ENCODE results near the gene PRKCZ.
A peak's percentile ranks its signal among the peaks of the same experiment; 100 is the strongest.

The PRKCZ gene

DNA sequence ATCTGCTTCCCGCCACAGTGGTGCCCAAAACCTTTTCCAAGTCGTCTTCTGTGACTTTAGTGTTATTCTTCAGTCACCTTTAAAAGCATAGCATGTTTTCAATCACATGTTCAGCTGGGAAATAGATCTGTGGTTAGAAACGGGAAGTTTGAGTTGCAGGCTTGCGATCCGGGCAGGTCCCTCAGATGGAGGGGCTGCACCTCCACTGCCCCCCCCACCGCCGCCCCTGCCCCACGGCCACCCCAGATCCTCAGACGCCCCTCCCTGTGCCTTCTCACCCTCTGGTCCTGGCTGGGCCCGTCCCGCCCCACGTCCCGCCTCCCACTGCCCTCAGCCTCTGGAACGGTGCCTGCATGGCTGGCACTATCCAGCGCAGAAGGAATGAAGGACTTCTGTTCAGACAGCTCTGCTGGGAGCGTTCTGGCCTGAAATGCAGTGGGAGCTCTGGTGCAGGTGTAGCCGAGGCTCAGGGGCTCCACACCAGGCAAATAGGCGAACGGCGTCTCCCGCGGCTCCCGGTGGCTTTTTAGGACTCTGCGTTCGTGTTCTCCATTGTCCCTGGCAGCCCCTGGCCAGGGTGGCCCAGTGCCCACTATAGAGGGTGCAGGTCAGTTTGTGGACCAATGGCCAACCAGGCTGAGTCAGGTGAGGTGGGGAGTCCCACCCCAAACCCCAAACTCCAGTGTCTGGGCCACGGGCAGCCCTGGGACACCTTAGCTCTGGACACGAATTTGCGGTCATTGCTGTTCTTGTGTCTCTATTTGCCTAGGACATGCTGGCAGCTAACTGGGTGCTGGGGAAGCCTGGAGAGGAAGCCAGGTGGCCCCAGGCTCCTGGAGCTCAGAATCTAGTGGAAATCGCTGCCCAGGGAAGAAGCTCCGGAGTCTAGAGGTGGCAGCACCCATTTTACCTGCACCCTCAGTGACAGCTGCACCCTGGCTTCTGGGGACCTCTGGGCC, 77.3 kb downstream of the PRKCZ start:
- H3K4me2 ChIP-seq: peak overlapping the region; percentile 82 to 97 (median 94)
- H3K9me3 ChIP-seq (replicated peaks in 1 of 11): no peaks in the 10 kb centered on the region
- TF ChIP-seq Cebpa-rat (IDR thresholded peaks at IDR 0.05): no peak
- H3K36me3 ChIP-seq: peaks cover 0 to 5% (median 0%) of the 10 kb centered on the region in 11 experiments; a peak in 1 of 22 replicates
- H4K20me1 ChIP-seq: peaks cover 0 to 82% (median 41%) of the 10 kb centered on the region in 11 experiments; a peak in 16 of 22 replicates
- peaks cover 41 to 83% (median 80%) of the 10 kb centered on the region in 10 experiments for H3K4me1 ChIP-seq
- peak overlapping the region; percentile 21 to 75 (median 65); a peak in 18 of 22 replicates for H3K27ac ChIP-seq
- peak overlapping the region in 8 of 10 experiments; percentile 6 to 48 (median 26); a peak in 13 of 20 replicates for H3K4me3 ChIP-seq
- no peaks in the 10 kb centered on the region for H3K27me3 ChIP-seq
- peak overlapping the region; percentile 18 to 69 (median 56); a peak in 19 of 22 replicates for H3K9ac ChIP-seq

DNA sequence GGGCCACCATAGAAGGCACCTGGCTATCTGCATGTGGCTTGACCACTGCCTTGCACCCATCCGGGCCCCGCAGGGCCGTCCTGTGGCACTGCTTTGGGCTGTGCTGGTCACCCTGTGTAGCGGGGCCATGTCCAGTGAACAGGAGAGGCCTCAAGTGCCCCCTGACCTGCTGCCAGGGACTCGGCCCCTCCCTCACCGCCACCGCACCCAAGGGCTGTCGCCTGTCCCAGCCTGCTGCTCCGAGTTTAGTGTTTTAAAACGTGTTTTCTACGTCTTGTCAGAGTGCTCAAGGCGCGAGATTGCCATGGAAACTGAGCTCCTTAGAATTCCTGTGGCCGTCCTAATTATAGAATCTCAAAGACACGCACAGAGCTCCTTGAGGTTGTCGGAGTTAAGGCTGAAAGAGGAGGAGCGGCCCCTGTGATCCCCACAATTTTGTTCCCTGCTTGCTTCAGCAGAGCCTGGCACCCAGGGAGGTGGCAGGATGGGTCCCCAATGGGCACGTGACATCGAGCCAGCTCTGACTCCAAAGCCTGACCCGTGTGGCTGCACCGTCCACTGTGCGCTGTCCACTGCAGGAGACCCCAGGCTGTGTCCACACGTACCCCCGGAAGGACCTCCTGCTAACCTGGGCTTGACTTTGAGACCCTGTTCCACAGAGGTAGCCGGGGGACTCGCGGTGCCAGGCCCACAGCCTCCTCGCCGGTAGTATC, 78.1 kb downstream of the PRKCZ start:
- Histone ChIP-seq H3K4me2 (peak overlapping the region in 10 of 11 experiments; percentile 82 to 97 (median 94); a peak in 20 of 22 replicates), H3K4me1 (peaks cover 45 to 89% (median 86%) of the 10 kb centered on the region in 10 experiments), H3K27ac (peak overlapping the region in 1 of 11 experiments; percentile 34; a peak in 2 of 22 replicates), H3K27me3 (no peaks in the 10 kb centered on the region), H3K9ac (peak overlapping the region in 4 of 11 experiments; percentile 31 to 44 (median 36); a peak in 4 of 22 replicates), H4K20me1 (peaks cover 0 to 88% (median 41%) of the 10 kb centered on the region in 11 experiments; a peak in 16 of 22 replicates), H3K36me3 (peaks cover 0 to 5% (median 0%) of the 10 kb centered on the region in 11 experiments; a peak in 1 of 22 replicates), H3K4me3 (no peak overlapping the region), H3K9me3 (replicated peaks in 1 of 11) (no peaks in the 10 kb centered on the region)
- no peak for TF ChIP-seq Cebpa-rat (IDR thresholded peaks at IDR 0.05)

DNA sequence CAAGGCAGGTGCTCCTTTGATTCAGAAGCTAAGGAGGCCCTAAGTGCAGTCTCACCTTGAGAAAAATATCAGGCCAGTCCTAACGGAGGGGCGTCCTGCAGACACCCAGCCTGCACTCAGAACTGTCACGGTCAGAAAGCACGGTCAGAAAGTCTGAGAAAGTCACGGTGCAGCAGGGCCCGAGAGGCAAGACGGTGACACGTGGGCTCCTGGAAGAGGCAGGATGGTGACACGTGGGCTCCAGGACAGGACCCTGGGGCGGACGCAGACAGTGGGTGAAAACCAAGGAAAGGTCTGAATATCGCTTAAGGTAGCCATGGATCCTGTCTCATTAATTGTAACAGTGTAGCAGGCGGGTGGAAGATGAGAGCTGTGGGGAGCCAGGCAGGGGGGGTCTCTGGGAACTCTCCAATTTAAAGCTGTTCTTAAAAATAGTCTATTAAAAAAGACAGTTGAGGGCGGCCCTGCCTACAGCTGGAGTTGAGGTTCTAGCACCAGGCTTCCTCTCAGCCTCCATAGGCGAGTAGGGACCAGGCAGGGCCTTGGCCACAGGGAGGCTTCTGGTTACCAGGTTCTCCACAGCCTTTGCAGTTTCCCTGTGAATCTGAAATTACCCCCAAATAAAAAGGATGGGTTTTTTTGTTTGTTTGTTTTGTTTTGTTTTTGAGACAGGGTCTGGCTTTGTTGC, 79.2 kb downstream of the PRKCZ start:
- H3K9me3 ChIP-seq (replicated peaks in 1 of 11): no peaks in the 10 kb centered on the region
- H3K4me2 ChIP-seq: peak overlapping the region in 8 of 11 experiments; percentile 85 to 97 (median 94); a peak in 15 of 22 replicates
- peaks cover 0 to 5% (median 0%) of the 10 kb centered on the region in 11 experiments; a peak in 1 of 22 replicates for H3K36me3 ChIP-seq
- peaks cover 45 to 97% (median 92%) of the 10 kb centered on the region in 10 experiments for H3K4me1 ChIP-seq
- H4K20me1 ChIP-seq: peaks cover 0 to 95% (median 41%) of the 10 kb centered on the region in 11 experiments; a peak in 16 of 22 replicates
- TF ChIP-seq Cebpa-rat (IDR thresholded peaks at IDR 0.05): no peak
- no peaks in the 10 kb centered on the region for H3K27me3 ChIP-seq
- peak overlapping the region in 1 of 11 experiments; percentile 34; a peak in 2 of 22 replicates for H3K27ac ChIP-seq
- peak overlapping the region in 3 of 11 experiments; percentile 31 to 44 (median 33); a peak in 5 of 22 replicates for H3K9ac ChIP-seq
- H3K4me3 ChIP-seq: no peak overlapping the region

DNA sequence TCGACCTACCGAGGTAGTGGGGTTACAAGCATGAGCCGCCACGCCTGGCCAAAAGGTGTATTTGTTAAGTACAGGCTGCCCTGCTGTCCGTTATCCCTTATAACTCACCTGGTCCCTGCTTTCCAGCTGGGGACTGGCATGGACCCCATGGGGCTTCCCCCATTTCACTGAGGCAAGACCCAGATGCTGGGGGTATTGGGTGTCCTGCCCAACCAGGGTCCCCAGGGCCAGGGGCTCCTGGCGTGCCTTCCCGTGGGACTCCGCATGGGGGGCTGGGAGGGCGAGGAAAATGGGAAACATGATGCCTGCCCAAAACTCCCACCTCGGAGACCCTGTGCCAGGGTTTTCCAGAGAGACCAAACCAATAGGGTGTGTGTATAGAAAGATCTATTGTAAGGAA, 79.9 kb downstream of the PRKCZ start:
- H3K9ac ChIP-seq: 0 out of 22 replicates have a peak overlapping the region, but pooled peaks of 2 of the 11 experiments have one; percentile 13 to 15
- TF ChIP-seq Cebpa-rat (IDR thresholded peaks at IDR 0.05): no peak
- peaks cover 0 to 95% (median 41%) of the 10 kb centered on the region in 11 experiments; a peak in 16 of 22 replicates for H4K20me1 ChIP-seq
- no peaks in the 10 kb centered on the region for H3K9me3 ChIP-seq (replicated peaks in 1 of 11)
- no peaks in the 10 kb centered on the region; a peak in 1 of 22 replicates for H3K27me3 ChIP-seq
- peak overlapping the region in 1 of 11 experiments; percentile 35; a peak in 1 of 22 replicates for H3K27ac ChIP-seq
- H3K4me3 ChIP-seq: no peak overlapping the region
- H3K36me3 ChIP-seq: peaks cover 0 to 5% (median 0%) of the 10 kb centered on the region in 11 experiments; a peak in 1 of 22 replicates
- peak overlapping the region in 8 of 11 experiments; percentile 58 to 95 (median 90); a peak in 17 of 22 replicates for H3K4me2 ChIP-seq
- peaks cover 44 to 97% (median 92%) of the 10 kb centered on the region in 10 experiments for H3K4me1 ChIP-seq

DNA sequence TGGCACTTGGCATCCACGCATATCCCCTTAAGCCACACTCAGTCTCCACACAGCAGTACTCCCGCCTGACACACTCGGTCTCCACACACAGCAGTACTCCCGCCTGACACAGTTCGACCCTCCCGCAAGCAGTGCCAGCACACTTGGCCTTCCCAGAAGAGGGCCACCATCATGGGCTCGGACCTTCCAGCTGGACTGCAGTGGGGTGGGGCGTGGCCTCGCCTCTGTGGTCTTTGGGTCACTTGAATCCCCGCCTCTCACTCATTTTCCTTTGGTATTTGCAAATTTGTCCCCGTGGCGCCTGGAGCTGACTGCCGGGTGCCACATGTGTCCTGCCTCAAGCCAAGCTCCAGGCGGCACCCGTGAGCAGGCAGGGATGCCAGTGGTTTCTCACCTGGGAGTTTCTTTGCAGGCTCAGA, 80.7 kb downstream of the PRKCZ start:
- 0 out of 22 replicates have a peak overlapping the region, but pooled peaks of 1 of the 11 experiments have one; percentile 15 for H3K9ac ChIP-seq
- H3K9me3 ChIP-seq (replicated peaks in 1 of 11): no peaks in the 10 kb centered on the region
- H3K36me3 ChIP-seq: peaks cover 0 to 5% (median 0%) of the 10 kb centered on the region in 11 experiments; a peak in 1 of 22 replicates
- peak overlapping the region in 8 of 11 experiments; percentile 58 to 95 (median 90); a peak in 16 of 22 replicates for H3K4me2 ChIP-seq
- no peak overlapping the region for H3K27ac ChIP-seq
- H3K4me3 ChIP-seq: no peak overlapping the region
- H4K20me1 ChIP-seq: peaks cover 0 to 95% (median 34%) of the 10 kb centered on the region in 11 experiments; a peak in 16 of 22 replicates
- H3K27me3 ChIP-seq: no peaks in the 10 kb centered on the region; a peak in 1 of 22 replicates
- peaks cover 44 to 97% (median 92%) of the 10 kb centered on the region in 10 experiments for H3K4me1 ChIP-seq
- TF ChIP-seq Cebpa-rat (IDR thresholded peaks at IDR 0.05): no peak

DNA sequence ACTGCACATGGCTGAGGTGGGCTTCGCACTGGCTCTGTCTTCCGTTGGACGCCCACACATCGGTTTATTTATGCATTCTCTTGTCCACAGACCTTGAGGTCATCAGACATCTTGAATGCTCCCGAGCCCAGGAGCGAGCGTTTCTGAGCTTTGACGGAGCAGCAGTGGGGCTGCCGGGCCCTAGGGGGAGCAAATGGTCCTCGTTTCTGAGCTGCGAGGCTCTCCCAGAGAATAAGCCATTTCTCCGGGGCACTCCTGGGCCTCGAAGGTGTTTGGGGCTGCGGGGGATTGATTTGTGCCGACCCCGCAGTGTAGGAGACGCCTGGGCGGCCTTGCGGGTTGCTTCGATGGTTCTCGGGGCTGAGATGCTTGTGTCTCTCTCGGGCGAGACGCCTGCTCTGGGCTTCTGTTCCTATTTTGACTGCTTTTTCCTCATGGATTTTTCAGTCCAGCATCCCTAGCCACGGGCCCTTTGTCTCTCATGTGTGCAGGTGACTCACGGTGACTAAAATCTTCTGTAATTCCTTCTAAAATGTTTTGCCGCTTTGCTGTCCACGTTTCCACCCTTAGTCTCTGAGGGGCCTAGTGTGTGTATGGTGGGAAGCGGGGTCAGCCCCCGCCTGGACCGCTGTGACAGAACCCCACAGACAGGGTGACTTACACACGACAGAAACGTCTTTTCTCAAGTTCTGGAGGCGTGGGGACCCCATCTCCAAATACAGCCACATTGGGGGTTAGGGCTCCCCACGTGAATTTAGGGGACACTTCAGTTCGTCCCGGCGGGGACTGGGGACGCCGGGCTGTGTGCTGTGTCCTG, 82.2 kb downstream of the PRKCZ start:
- no peak for TF ChIP-seq Cebpa-rat (IDR thresholded peaks at IDR 0.05)
- H3K4me1 ChIP-seq: peaks cover 40 to 97% (median 93%) of the 10 kb centered on the region in 10 experiments
- peaks cover 0 to 95% (median 31%) of the 10 kb centered on the region in 11 experiments; a peak in 16 of 22 replicates for H4K20me1 ChIP-seq
- H3K4me2 ChIP-seq: peak overlapping the region; percentile 84 to 100 (median 94)
- H3K27me3 ChIP-seq: peaks cover 0 to 6% (median 0%) of the 10 kb centered on the region in 11 experiments; a peak in 4 of 22 replicates
- no peaks in the 10 kb centered on the region for H3K9me3 ChIP-seq (replicated peaks in 1 of 11)
- H3K4me3 ChIP-seq: peak overlapping the region; percentile 43 to 72 (median 58)
- H3K36me3 ChIP-seq: peaks cover 0 to 17% (median 0%) of the 10 kb centered on the region in 11 experiments; a peak in 1 of 22 replicates
- H3K9ac ChIP-seq: peak overlapping the region; percentile 50 to 82 (median 65); a peak in 21 of 22 replicates
- peak overlapping the region; percentile 18 to 73 (median 66); a peak in 21 of 22 replicates for H3K27ac ChIP-seq
